OCI-LY7 (cell line): ENCODE data around the gene BMP8A. TPM values are rescaled to one million over a fixed set of nuclear protein-coding genes. Genes with fewer than 3 reads are reported as not detected.

Experiments used
- BruUV-seq: library from RNA; stranded (reverse); fragments of 400-500 nt; replicated peaks from 2 replicates; lab custom pipeline; 2021; lab: Mats Ljungman, UMichigan
- CTCF ChIA-PET: fragments of 300-600 bp; sonication (Branson Sonifier 250); formaldehyde crosslinking; loops from one replicate; lab custom pipeline; 2022; ENCODE audit warnings: antibody characterized with exemption; ENCODE audit not compliant: unreplicated experiment; lab: Charles Lee
- POLR2A ChIA-PET: fragments of 300-600 bp; sonication (Branson Sonifier 250); formaldehyde crosslinking; loops from one replicate; lab custom pipeline; 2022; ENCODE audit warnings: antibody characterized with exemption; lab: Charles Lee
- DNase-seq: peaks from one replicate; pipeline ENCODE4 v3.0.0-alpha.2; 2015; ENCODE audit warnings: low spot score
- H2AFZ ChIP-seq: fragments of 200-600 bp; sonication (generic), shearing (Covaris generic); 2 replicates; pipeline ENCODE4 v1.6.1; 2014; ENCODE audit warnings: mild to moderate bottlenecking, antibody characterized with exemption, low read length, moderate library complexity
- H3K27ac ChIP-seq: fragments of 200-600 bp; sonication (generic); 2 replicates; pipeline ENCODE4 v1.5.1; 2014; ENCODE audit warnings: mixed run types, low read depth, mild to moderate bottlenecking, moderate library complexity, low read length, inconsistent platforms; ENCODE audit not compliant: poor library complexity, severe bottlenecking
- H3K36me3 ChIP-seq: fragments of 200-600 bp; sonication (generic); 2 replicates; pipeline ENCODE4 v1.6.1; 2014; ENCODE audit warnings: mild to moderate bottlenecking, antibody characterized with exemption, low read length, moderate library complexity, mixed read lengths; ENCODE audit not compliant: insufficient read depth
- H3K4me1 ChIP-seq: fragments of 200-600 bp; sonication (generic); 2 replicates; pipeline ENCODE4 v1.5.1; 2014; ENCODE audit warnings: mild to moderate bottlenecking, low read length; ENCODE audit not compliant: insufficient read depth, poor library complexity, severe bottlenecking
- H3K4me2 ChIP-seq: fragments of 200-600 bp; sonication (generic); 2 replicates; pipeline ENCODE4 v1.6.1; 2014; ENCODE audit warnings: mild to moderate bottlenecking, low read length
- H3K4me3 ChIP-seq: fragments of 200-600 bp; sonication (generic); 2 replicates; pipeline ENCODE4 v1.5.1; 2014; ENCODE audit warnings: mild to moderate bottlenecking, low read depth, low read length; ENCODE audit not compliant: poor library complexity, severe bottlenecking
- H3K79me2 ChIP-seq: fragments of 200-600 bp; sonication (generic); 2 replicates; pipeline ENCODE4 v1.6.1; 2016; ENCODE audit warnings: low read depth, mild to moderate bottlenecking, low read length, moderate library complexity, mixed read lengths; ENCODE audit not compliant: insufficient read depth
- H3K9me2 ChIP-seq: fragments of 200-600 bp; sonication (generic); 2 replicates; pipeline ENCODE4 v1.6.1; 2016; ENCODE audit warnings: mild to moderate bottlenecking, low read length, mixed read lengths; ENCODE audit not compliant: insufficient read depth
- H3K9me3 ChIP-seq: fragments of 200-600 bp; sonication (generic); 2 replicates; pipeline ENCODE4 v1.6.1; 2014; ENCODE audit warnings: mild to moderate bottlenecking, mixed run types, low read length, mixed read lengths
- H4K20me1 ChIP-seq: fragments of 200-600 bp; sonication (generic); 2 replicates; pipeline ENCODE4 v1.6.1; 2014; ENCODE audit warnings: mild to moderate bottlenecking, antibody characterized with exemption, low read length, moderate library complexity, mixed read lengths; ENCODE audit not compliant: insufficient read depth
- CTCF ChIP-seq: fragments of 200-600 bp; sonication (generic); conservative IDR thresholded peaks from 2 replicates; pipeline ENCODE4 v1.5.1; 2014; ENCODE audit warnings: mild to moderate bottlenecking, antibody characterized with exemption, low read length, moderate library complexity, mixed read lengths
- EZH2phosphoT487 ChIP-seq: fragments of 200-600 bp; sonication (generic); IDR thresholded peaks from 2 replicates; pipeline ENCODE4 v1.6.1; 2018; ENCODE audit warnings: low read depth, borderline replicate concordance, mild to moderate bottlenecking, mixed run types, antibody characterized with exemption, low read length, moderate library complexity, mixed read lengths
- intact Hi-C: fragments of 100-400 bp; cut with micrococcal nuclease; formaldehyde crosslinking; loops from one replicate; pipeline ENCODE4 v1.10.0; 2022; ENCODE audit not compliant: unreplicated experiment
- total RNA-seq, 2 experiments: library from RNA; depleted of rRNA in 1 of 2; stranded (reverse); fragments of >200 nt in 1 of 2; shearing (Covaris generic) in 1 of 2; gene quantifications; 2 replicates each; pipeline ENCODE4 v1.2.3, GENCODE V29; 2014 to 2022

The BMP8A gene
- total RNA-seq, 2 experiments from 2014 or later = 0.32 to 0.44 TPM

DNA sequence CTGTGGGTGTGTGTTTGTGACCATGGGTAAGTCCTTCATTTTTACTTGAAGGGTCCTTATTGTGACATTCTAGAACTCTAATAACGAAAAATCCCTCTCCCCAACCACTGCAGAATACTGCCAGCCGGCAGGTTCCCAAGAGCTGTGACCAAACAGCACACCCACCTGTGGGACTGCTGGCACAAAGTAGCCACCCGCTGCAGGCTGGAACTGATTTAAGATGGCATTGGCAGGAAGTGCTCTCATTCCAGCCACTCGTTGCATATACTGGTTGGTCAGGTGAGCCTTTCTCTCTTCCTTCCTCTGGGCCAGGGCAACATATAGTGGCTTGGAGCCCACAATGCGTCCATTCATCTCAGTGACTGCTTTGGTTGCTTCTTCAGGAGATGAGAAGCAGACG lies 73.5 kb downstream of the BMP8A start:
- no peak overlapping the region for H2AFZ ChIP-seq
- no peaks in the 10 kb centered on the region for H3K4me1 ChIP-seq
- H3K79me2 ChIP-seq = no peaks in the 10 kb centered on the region; the same call in 1 of the 2 replicates
- intact Hi-C loops = no loop called here
- POLR2A ChIA-PET = interaction anchor here (1.4 kb wide), 1 partner anchor 9 kb away, joined by 4 read pairs; no protein-coding TSS in a partner anchor
- no TSS peak for BruUV-seq
- H3K36me3 ChIP-seq = peaks cover 99% of the 10 kb centered on the region
- no peak for DNase-seq
- no peaks in the 10 kb centered on the region for H3K9me2 ChIP-seq
- TF ChIP-seq CTCF (no peak), EZH2phosphoT487 (no peak)
- no peak overlapping the region for H3K4me3 ChIP-seq
- CTCF ChIA-PET = no interaction called here
- H3K4me2 ChIP-seq = no peak overlapping the region
- H3K27ac ChIP-seq = no peak overlapping the region
- peaks cover 15% of the 10 kb centered on the region; the same call in 1 of the 2 replicates for H4K20me1 ChIP-seq
- no peaks in the 10 kb centered on the region for H3K9me3 ChIP-seq

GRCh38 chr1:39566441-39567137 lies 75.2 kb downstream of the BMP8A start:
- Histone ChIP-seq H3K79me2 (peaks cover 5% of the 10 kb centered on the region; the same call in 1 of the 2 replicates), H2AFZ (no peak overlapping the region), H3K9me2 (no peaks in the 10 kb centered on the region), H3K36me3 (peaks cover 99% of the 10 kb centered on the region), H3K4me3 (no peak overlapping the region), H3K27ac (no peak overlapping the region), H3K4me2 (no peak overlapping the region), H4K20me1 (peaks cover 21% of the 10 kb centered on the region), H3K4me1 (no peaks in the 10 kb centered on the region), H3K9me3 (no peaks in the 10 kb centered on the region)
- no TSS peak for BruUV-seq
- DNase-seq = no peak
- CTCF ChIA-PET = no interaction called here
- intact Hi-C loops = no loop called here
- TF ChIP-seq EZH2phosphoT487 (no peak), CTCF (no peak)
- POLR2A ChIA-PET = no interaction called here

- intact Hi-C loops = no loop called here
- TF ChIP-seq CTCF = no peak
- no peak for TF ChIP-seq EZH2phosphoT487
Measured at GRCh38 chr1:39567302-39567701, 75.9 kb downstream of the BMP8A start.

More at GRCh38 chr1:39567302-39567701, 75.9 kb downstream of the BMP8A start:
- H3K4me2 ChIP-seq = no peak overlapping the region
- peaks cover 27% of the 10 kb centered on the region for H4K20me1 ChIP-seq
- DNase-seq = no peak
- peaks cover 99% of the 10 kb centered on the region for H3K36me3 ChIP-seq
- peaks cover 12% of the 10 kb centered on the region for H3K79me2 ChIP-seq
- no peak overlapping the region for H2AFZ ChIP-seq
- CTCF ChIA-PET = no interaction called here
- no peaks in the 10 kb centered on the region for H3K9me3 ChIP-seq
- H3K4me3 ChIP-seq = no peak overlapping the region
- no peaks in the 10 kb centered on the region for H3K9me2 ChIP-seq
- no TSS peak for BruUV-seq
- H3K27ac ChIP-seq = no peak overlapping the region
- POLR2A ChIA-PET = interaction anchor here (0.7 kb wide), 1 partner anchor 819 kb away, joined by 3 read pairs; no protein-coding TSS in a partner anchor
- peaks cover under 1% of the 10 kb centered on the region for H3K4me1 ChIP-seq
